IPS DF 4.7 (cell line): ENCODE measurements around the gene NR1H2.

ENCODE experiments used
- DNase-seq: peaks from one replicate; pipeline ENCODE4 v3.0.0-alpha.2; 2013; ENCODE audit warnings: low spot score; ENCODE audit errors: extremely low read depth

The NR1H2 gene

GRCh38 chr19:50401605-50402450 lies 25.6 kb downstream of the NR1H2 start:
- no peak for DNase-seq

- no peak for DNase-seq
These were observed 26.5 kb downstream of the NR1H2 start for GRCh38 chr19:50402544-50403301.

GRCh38 chr19:50406156-50406820 lies 30.0 kb downstream of the NR1H2 start:
- no peak for DNase-seq

DNA sequence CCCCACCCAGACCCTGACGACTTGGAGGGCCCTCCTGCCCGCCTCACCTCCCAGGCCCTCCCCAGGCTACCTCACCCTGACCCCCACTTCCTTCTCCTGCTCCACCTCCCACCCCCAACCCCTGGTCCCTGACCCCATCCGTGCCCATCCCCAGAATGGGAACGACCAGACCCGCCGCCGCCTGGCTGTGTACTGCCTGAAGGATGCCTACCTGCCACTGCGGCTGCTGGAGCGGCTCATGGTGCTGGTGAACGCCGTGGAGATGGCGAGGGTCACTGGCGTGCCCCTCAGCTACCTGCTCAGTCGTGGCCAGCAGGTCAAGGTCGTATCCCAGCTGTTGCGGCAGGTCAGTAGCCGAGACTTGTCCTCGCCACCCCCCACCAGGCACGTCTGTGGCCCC lies 30.6 kb downstream of the NR1H2 start:
- no peak for DNase-seq

GRCh38 chr19:50409347-50409746 lies 33.1 kb downstream of the NR1H2 start:
- no peak for DNase-seq

DNA sequence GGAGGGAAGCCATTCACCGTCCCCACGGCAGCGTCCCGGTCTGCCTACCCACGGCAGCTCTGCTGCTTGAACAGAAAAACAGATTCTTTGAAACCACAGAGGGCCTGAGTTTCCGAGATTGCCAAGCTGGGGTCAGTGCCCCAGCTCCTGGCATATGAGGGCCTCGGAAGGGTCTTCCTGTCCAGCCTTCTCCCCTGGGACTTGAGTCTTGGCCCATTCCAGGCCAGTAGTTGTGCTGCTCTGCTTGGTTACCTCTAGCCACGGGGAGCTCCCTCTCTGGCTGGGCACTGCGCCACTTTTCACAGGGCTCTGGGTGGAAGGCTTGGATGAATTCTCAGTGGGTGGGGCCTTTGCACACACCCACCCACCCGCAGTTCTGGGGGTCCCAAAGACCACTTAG lies 33.9 kb downstream of the NR1H2 start:
- no peak for DNase-seq

GRCh38 chr19:50412419-50412818 lies 36.2 kb downstream of the NR1H2 start:
- no peak for DNase-seq

- no peak for DNase-seq
These were observed 36.8 kb downstream of the NR1H2 start for GRCh38 chr19:50413096-50413495.

DNA sequence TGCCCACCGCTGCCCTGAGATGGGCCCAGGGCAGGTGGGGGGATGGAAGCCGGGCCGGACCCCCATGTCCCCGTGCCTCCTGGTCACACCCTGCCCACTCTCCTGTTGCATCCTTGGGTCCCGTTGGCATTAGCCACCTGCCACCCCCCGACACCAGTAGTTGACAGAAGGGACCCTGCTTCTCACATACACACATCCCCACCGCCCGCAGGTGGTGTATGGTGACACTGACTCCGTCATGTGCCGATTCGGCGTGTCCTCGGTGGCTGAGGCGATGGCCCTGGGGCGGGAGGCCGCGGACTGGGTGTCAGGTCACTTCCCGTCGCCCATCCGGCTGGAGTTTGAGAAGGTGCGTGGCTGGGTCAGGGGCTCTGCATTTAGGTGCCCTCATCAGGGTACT lies 37.3 kb downstream of the NR1H2 start:
- no peak for DNase-seq

DNA sequence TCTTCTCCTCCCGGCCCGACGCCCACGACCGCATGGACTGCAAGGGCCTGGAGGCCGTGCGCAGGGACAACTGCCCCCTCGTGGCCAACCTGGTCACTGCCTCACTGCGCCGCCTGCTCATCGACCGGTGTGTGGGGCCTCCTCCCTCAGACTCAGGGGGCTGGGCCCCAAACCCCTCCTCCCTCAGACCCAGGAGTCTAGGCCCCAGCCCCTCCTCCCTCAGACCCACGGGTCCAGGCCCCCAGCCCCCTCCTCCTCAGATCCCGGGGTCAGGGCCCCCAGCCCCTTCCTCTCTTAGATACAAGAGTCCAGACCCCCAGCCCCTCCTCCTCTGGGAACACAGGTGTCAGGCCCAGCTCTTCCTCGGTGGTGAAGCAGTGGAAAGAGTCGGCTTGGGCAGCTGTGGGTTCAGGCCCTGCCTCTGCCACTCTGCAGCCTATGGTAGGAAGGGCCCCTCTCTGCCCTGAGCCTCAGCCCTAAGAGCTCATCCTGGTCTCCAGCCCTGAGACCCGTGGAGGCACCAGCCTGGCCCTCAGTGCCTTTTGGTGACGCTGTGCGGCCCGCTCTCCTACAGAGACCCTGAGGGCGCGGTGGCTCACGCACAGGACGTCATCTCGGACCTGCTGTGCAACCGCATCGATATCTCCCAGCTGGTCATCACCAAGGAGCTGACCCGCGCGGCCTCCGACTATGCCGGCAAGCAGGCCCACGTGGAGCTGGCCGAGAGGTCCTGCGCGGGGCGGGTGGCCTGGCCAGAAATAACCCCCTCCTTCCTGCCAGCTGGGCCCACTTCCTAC lies 38.8 kb downstream of the NR1H2 start:
- no peak for DNase-seq

GRCh38 chr19:50415661-50416033 lies 39.4 kb downstream of the NR1H2 start:
- DNase-seq, result no peak

GRCh38 chr19:50416034-50416977 lies 40.0 kb downstream of the NR1H2 start:
- no peak for DNase-seq

DNA sequence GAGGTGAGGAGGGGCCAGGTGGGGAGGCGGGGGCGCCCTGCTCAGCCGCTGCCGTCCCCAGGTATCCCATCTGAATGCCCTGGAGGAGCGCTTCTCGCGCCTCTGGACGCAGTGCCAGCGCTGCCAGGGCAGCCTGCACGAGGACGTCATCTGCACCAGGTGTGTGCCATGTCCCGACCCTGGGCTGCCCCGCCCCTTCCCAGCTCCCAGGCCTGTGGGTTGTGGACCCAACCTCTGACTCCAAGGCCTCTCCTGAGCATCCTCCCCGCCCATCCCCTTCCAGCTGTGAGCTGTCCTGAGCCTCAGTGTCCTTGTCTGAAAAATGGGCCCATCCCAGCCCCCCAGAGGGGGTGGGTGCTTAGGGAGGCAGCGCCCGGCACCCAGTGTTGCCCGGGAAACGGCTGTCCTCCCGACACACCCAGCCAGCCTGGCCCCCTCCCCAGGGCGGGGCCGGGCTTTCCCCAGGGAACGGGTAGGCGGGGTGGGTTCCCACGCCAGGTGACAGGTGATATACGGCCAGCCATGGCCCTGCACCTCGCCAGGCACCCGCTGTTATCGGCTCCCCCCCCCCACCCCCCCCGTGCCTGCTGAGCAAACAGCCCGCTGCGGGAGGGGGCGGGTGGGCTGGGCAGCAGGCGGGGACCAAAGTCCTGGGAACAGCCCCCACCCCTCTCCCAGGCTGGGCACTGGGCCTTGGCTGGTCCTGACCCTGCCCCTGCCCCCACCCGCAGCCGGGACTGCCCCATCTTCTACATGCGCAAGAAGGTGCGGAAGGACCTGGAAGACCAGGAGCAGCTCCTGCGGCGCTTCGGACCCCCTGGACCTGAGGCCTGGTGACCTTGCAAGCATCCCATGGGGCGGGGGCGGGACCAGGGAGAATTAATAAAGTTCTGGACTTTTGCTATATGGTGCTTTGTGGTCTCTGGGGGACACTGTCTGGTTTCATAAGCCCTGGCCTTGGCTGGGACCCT lies 41.1 kb downstream of the NR1H2 start:
- DNase-seq, result no peak

- no peak for DNase-seq
These were observed 42.1 kb downstream of the NR1H2 start, which contains the start of gene SPIB for GRCh38 chr19:50418176-50419021. Gene SPIB (plus strand): TSS chr19:50418938. CDS start chr19:50418963, 25 bp downstream.

DNA sequence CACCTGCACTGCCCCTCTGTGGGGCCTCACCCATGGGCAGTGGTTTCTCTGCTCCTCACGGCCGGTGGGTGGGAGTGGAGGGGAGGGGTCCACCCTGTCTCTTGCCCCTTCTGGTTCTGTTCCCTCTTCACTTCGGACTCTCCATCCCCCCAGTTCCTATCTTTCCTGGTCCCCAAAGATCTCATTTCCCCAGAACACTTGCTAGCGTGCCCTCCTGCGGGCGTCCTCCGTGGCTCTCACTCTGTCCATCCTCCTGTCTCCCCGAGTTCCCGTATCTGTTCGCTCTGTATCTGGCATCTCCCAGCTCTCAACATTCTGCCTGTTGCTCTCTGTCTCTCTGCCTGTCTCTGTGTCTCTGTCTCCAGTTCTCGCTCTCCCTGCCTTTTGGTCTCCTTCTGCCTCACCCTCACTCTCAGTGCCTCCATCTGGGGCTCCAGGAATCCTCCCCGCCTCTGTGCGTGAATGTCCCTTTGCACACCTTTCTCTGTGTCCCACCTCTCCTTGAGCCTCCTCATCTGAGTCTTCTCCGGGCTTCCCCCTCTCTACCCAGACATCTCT lies 42.8 kb downstream of the NR1H2 start:
- DNase-seq, result no peak

DNA sequence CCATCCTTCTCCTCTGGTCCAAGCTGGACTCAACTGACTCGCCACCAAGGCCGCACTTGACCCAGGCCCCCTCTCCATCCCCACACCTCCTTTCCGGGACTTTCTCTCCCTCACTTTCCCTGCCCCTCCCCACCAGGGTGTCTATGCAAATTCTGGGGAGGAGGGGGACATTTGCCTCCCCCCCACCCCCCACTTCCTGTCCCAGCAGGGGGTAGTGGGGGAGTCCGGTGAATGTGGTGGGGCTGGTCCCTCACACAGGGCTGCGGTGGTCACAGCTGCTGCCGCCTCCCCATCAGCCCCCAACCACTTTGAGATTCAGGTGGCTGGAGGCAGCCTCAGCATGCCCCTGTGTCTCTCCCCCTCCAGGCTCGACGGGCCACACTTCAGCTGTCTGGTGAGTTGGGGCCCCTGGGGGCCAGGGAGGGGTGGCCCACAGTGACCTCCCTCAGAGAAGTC lies 43.4 kb downstream of the NR1H2 start:
- no peak for DNase-seq

- no peak for DNase-seq
These were observed 43.9 kb downstream of the NR1H2 start for GRCh38 chr19:50420127-50420526.

DNA sequence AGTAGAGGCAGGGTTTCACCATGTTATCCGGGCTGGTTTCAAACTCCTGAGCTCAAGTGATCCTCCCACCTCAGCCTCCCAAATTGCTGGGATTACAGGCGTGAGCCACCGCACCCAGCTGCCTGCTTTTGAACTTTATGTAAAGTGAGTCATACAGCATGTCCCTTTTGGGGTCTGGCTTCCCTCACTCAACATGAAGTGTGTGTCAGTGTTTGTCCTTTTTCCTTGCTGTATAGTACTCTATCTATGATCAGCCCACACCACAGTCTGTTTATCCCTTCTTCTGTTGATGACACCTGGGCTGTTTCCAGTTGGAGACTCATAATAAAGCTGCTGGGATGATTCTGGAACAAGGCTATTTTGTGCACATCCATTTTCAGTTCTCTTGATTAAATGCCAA lies 44.6 kb downstream of the NR1H2 start:
- DNase-seq, result no peak
